Measurements from ENCODE around the gene MT1B.
A peak's percentile ranks its signal among the peaks of the same experiment; 100 is the strongest.

MT1B gene

GRCh38 chr16:56689171-56689570 is 37.5 kb downstream of the MT1B start:
- DNase-seq = no peak

DNA sequence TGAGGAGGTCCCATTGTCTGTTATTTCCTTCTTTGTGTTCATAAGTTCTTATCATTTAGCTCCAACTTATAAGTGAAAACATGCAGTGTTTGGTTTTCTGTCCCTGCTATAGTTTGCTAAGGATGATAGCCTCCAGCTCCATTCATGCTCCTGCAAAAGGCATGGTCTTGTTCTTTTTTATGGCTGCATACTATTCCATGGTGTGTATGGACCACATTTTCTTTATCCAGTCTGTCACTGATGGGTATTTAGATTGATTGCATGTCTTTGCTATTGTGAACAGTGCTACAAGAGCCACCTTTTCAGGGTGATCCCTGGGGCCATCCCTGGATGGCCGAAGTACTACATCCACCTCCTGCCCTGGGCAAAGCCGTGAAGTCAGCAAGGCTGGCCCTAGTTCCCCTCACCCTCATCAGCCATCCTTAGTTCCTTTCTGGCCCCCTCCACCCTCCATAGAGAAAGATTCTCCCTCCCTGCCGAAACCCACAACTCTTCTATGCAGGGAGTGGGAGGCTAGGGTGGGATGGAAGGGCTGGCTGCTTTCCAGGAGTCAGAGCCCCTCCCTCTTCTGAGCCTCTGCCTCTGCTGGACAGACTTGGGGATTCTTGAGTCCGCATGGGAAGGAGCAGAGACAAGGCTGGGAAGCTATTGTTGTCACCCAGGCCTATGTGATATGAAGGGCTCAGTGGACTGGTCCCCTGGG is 38.9 kb downstream of the MT1B start:
- no peak for DNase-seq

DNA sequence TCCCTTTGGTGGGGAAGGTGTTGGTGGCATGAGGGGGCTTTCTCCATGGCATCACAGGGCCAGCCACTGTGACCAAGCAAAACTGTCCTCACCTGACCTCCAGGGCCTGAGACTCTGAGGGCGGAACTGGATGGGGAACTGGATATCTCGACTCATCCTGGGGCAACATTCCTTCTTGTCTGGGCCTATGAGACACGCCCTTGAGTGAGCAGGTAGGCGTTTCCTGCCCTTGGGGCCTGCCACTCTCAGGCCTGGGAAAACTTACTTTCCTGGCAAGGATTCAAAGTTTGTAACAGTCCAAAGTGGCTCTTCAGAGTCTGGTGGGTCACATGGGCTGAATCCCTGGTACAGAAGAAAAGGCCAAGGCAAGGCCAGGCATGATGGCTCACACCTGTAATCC is 40.2 kb downstream of the MT1B start:
- peak; percentile 58 to 77 (median 76) for DNase-seq

GRCh38 chr16:56695246-56695645 is 43.6 kb downstream of the MT1B start:
- no peak for DNase-seq

- no peak for DNase-seq
Measured at GRCh38 chr16:56697456-56698155, 45.9 kb downstream of the MT1B start.

GRCh38 chr16:56700195-56700594 is 48.5 kb downstream of the MT1B start:
- DNase-seq = no peak

GRCh38 chr16:56700631-56701030 is 48.9 kb downstream of the MT1B start:
- no peak for DNase-seq

GRCh38 chr16:56701534-56701933 is 49.8 kb downstream of the MT1B start:
- DNase-seq = no peak

Data from suppressor macrophage treated with lipopolysaccharide for 1 hour (primary cell).